GM10847 (cell line): ENCODE results near the gene SPRYD7.

Source experiments
- POLR2A ChIP-seq: IDR thresholded peaks from 2 replicates; pipeline ENCODE4 v1.6.1; 2011; ENCODE audit not compliant: insufficient read length; ENCODE audit errors: extremely low read depth

The SPRYD7 gene

DNA sequence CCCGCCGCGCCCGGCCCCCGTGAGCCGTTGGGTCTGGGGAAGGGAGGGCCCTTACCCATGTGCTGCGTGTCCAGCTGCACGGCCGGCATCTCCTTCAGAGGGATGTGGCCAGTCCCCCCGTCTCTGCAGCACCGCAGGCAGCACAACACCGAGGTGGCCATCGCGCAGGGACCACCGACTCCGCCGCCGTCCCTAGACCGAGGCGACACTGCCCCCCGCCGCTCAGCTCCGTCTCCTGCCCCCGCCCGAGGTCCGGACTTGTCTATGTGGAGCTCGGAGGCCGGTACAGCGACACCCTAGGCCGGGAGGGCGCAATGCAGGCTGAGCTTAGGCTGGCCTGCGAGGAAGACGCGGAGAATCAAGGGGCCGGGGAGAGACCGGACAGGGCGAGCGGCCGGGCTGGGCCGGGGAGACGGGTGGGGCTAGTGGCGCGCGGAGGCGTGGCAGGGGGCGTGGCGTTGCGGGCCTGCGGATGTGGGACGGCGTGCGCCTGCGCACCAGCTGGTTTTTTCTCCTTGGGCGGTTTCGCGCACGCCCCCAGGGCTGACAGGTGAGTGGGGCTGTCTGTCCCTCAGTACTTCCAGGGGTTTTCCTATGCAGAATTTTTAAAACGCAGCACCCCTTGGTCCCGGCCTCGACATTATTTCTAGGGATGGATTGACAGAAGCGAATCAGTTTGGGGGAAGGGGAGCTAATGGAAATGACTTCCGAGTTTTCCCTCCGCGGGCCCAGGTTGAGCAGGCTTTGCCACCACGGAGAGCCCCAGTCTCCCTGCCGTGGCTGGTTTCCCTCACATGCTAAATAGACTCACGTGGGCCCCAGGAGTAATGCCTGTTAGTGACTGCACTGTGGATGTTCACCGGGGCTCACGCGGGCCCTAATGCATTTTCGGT lies at the start of gene SPRYD7:
Gene SPRYD7, minus strand, starts transcription at position 266 of the 893 bp plus-strand sequence. Its CDS starts 105 bp downstream, at position 161.
- peak; percentile 60 for TF ChIP-seq POLR2A

GRCh38 chr13:49985129-49985528 lies 49.0 kb upstream of the SPRYD7 start:
- no peak for TF ChIP-seq POLR2A

DNA sequence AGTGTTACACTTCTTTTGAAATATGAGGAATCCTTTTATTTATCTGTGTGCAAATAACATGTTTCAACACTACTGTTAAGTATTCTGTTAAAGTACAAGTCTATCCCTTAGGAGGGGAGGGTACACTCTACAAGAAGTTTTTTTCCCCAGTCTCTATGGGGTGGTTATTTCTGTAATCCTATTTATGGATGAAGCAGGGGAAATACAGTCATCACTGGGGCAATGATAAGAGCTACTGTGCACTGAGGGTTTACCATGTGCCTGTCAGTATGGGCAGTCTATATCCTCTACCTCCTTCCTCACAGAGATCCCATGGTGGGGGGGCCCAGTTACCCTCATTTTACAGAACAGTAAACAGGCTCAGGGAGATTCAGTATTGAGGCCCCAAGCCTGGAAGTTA lies 44.1 kb upstream of the SPRYD7 start:
- no peak for TF ChIP-seq POLR2A

DNA sequence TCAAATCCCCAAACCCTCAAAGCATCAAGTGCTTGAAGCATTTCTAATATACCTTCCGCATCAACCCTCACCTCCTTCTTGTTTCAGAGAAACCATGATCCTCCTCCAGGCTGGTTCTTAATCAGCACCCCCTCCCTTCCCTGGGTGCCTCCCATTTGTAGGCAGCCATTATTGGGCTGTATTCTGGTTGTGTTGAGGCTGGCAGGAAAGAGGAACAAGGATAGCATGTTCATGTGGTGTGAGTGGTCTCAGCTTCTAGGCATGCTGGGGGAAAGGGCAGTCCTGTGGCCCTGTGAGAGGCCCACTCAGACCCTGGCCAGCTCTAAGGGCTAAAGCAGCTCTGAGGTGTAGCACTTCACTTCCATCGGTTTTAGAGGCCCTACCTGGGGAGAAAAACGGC lies 41.9 kb upstream of the SPRYD7 start:
- no peak for TF ChIP-seq POLR2A

DNA sequence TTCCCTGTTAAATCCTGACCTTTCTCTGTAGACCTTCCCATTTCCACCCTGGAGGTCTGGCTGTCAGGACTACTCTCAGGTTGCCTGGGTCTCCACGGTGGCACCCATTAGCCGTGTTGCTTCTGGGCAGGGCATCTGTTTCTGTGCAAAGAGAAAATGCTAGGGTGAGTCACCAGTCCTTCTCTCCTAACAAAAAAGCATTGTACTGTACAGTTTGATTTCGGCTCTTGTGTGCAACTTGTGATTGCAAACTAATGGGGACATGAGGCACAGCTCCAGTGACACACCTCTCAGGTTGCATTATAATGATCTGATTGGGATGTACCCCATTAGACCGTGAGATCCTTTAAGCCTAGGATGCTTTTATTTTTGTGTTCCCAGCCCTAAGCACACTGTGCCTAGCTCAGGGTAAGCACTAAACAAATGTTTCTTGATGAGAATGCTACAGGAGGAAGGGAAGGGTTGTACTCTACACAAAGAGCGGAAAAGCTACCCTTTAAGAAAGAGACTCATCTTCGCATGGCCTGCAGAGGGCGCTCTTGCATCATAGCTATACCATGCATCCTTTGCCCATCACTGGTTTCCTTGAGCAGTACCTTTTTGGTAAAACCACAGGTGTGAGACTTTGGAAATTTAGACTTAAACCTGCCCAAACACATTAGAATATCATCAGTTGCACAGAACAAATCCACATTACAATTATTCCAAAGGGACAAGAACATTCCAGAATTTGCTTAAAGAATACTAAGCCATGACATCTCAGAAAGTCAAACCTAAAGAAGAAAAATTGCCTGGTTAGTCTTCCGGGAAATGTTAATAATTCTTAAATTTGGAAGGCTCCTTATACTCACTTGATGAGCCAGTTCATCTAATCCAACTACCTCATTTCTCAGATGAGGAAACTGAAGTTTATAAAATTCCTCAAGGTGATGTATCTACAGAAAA lies 40.4 kb upstream of the SPRYD7 start:
- no peak for TF ChIP-seq POLR2A

DNA sequence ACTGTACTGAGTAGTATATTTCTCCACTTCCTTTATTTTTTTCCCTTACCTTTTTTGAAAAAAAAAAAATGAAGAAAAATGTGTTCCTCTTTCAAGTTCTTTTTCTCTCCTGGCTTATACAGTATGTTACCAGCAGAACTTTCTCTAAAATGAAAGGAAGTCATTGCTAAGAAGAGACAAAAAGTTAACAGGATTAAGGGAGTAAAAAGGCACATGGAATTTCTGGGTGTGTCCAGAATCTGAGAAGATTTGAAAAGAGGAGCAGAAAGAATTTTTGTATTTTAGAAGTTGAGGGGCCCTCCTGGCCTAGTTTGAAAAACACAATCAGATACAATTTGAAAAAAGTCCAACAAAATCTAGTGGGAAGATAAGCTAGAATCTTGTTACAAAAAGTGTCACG lies 39.7 kb upstream of the SPRYD7 start:
- TF ChIP-seq POLR2A = no peak

- no peak for TF ChIP-seq POLR2A
These were observed 36.6 kb upstream of the SPRYD7 start for GRCh38 chr13:49972709-49973108.

DNA sequence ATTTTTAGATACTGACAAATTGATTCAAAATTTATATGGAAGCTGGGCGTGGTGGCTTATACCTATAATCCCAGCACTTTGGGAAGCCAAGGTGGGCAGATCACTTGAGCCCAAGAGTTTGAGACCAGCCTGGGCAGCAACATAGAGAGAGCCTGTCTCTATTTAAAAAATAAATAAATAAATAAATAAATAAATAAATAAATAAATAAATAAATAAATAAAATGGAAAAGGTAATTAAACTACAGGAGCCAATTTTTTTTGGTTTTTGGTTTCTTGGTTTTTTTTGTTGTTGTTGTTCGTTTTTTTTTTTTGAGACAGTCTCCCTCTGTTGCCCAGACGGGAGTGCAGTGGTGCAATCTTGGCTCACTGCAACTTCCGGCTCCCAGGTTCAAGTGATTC lies 31.3 kb upstream of the SPRYD7 start:
- TF ChIP-seq POLR2A = no peak

DNA sequence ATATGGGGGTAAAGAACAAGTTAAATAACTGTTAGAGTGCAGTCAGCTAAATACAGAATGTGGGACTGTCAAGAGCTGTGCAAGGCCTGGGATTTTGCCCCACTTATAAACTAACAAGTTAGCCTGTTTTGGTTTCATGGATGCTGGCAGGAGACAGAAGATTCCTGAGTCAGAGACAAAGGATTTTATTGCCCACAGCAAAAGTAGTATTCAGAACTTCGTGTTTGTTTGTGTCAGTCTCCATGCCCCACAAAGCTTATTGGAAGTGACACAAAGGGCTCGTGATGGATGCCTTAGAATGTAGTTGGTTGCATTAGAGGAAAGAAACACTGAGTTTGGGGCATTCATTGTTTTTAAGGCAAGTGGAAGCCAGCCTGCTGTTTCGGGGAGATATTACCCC lies 22.2 kb upstream of the SPRYD7 start:
- TF ChIP-seq POLR2A = no peak

- no peak for TF ChIP-seq POLR2A
These were observed 20.0 kb upstream of the SPRYD7 start for GRCh38 chr13:49956131-49956530.

- no peak for TF ChIP-seq POLR2A
These were observed 18.7 kb upstream of the SPRYD7 start for GRCh38 chr13:49954674-49955455.

- no peak for TF ChIP-seq POLR2A
These were observed 17.4 kb upstream of the SPRYD7 start for GRCh38 chr13:49953560-49953959.

DNA sequence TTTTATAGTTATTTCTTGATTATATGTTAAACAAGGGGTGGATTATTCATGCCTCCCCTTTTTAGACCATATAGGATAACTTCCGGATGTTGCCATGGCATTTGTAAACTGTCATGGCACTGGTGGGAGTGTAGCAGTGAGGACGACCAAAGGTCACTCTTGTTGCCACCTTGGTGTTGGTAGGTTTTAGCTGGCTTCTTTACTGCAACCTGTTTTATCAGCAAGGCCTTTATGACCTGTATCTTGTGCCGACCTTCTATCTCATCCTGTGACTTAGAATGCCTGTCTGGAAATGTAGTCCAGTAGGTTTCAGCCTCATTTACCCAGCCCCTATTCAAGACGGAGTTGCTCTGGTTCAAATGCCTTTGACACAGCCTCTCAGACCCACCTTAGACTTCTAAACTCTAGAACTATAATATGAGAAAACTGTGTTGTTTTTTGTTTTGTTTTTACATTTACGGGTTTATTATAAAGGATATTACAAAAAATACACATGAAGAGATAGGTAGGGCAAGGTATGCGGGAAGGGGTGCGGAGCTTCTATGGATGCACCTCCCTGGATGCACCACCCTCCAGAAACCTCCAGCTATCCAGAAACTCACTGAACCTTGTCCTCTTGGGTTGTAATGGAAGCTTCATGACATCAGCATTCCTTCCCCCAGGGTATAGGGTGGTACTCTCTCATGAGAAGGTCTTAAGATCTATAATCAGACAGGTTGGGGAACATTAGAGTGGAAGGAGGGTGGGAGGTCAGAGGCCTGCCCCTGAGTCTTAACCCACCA lies 15.8 kb upstream of the SPRYD7 start:
- TF ChIP-seq POLR2A = no peak

DNA sequence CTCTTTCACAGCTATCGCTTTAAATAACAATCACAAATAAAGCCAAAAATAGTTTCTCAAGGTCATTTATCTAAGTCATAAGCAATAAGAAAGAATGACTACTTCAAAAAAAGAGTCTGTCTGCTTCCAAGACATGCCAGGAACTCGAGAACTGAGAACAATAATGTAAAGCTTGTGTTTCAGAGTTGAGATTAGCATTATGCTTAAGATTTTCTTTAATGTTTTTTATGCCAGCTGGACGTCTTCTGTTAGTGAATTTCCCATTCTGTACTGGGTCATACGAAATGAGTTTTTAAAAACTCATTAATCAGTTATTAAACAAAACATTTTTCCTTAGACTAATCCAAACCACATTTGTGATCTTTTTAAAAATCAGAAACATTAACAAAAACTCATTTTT lies 3.2 kb upstream of the SPRYD7 start:
- TF ChIP-seq POLR2A = no peak

DNA sequence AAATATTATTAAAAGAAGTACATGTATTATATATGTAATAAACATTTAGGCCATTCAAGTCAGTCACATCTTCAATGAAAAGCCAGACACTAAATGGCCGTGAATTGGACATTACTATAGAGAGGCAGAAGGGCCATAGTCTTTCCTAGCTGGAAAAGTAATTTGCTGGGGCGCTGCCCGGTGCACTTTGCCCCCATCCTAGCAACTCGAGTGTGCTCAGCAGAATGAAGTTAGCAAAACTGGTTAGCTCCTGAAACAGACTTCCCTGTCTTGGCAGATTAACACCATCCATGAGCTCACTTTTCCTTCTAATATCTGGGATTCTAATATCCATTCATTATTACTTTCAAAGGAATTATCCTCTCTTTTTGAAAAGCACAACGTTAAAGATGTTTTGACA lies 2.8 kb upstream of the SPRYD7 start:
- no peak for TF ChIP-seq POLR2A

- no peak for TF ChIP-seq POLR2A
These were observed 2.2 kb upstream of the SPRYD7 start for GRCh38 chr13:49938314-49938713.
